Measurements from ENCODE around the gene VPS4B. TPM values are rescaled to one million over a fixed set of nuclear protein-coding genes. Genes with fewer than 3 reads are reported as not detected.

VPS4B gene
- total and polyA plus RNA-seq, 5 experiments from 2014 or later, result 41.0 to 74.8 (median 57.8) TPM

DNA sequence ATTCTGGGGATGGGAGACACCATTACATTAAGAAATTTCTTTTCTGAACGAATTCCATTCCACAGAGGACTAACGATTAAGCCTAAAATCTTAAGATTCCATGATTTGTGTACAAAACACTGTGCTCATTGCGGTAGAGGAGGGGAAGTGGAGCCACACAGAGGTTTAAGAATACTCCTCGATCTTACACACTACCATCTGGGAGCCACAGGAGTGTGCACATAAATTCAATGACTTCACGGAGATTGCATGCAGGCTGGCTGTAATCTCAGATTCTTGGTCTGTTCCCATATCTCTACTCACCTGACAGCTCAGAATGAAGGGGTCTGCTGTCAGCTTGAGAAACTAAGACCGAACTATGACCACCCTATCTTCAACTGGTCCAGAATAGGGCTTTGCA is 762 bp downstream of the VPS4B start:
- H3K36me3 Mint-ChIP-seq, result peaks cover 0 to 12% (median 2%) of the 10 kb centered on the region in 3 donors
- peak overlapping the region; percentile 96 to 99 (median 98) for H3K27ac Mint-ChIP-seq
- peaks cover 13 to 37% (median 32%) of the 10 kb centered on the region in 4 donors for H3K4me1 Mint-ChIP-seq
- peak overlapping the region; percentile 93 to 99 (median 96) for H3K4me3 Mint-ChIP-seq
- no peak for ATAC-seq
- peak in 2 of 10 donors; percentile 4 to 5 for DNase-seq
- POLR2A ChIA-PET, result interaction anchor here (0.6 to 2.7 kb wide), 8 partner anchors 12 to 706 kb away, joined by 3 to 11 read pairs (median 6); partner anchors contain the start of genes BCL2, KDSR and PHLPP1
- H3K27me3 Mint-ChIP-seq, result peaks cover 0 to 8% (median 0%) of the 10 kb centered on the region in 5 donors
- no peaks in the 10 kb centered on the region for H3K9me3 Mint-ChIP-seq

GRCh38 chr18:63412953-63413352 is 9.3 kb downstream of the VPS4B start:
- DNase-seq (no peak), ATAC-seq (no peak)
- Mint-ChIP-seq H3K27me3 (no peaks in the 10 kb centered on the region), H3K9me3 (no peaks in the 10 kb centered on the region), H3K36me3 (peaks cover 0 to 59% (median 14%) of the 10 kb centered on the region in 3 donors), H3K4me1 (peaks cover 12 to 47% (median 42%) of the 10 kb centered on the region in 4 donors), H3K4me3 (no peak overlapping the region), H3K27ac (peak overlapping the region in 3 of 10 donors; percentile 17 to 53 (median 23))
- POLR2A ChIA-PET, result interaction anchor here (0.7 kb wide), 2 partner anchors 26 to 55 kb away, joined by 4 to 8 read pairs; no protein-coding TSS in a partner anchor

DNA sequence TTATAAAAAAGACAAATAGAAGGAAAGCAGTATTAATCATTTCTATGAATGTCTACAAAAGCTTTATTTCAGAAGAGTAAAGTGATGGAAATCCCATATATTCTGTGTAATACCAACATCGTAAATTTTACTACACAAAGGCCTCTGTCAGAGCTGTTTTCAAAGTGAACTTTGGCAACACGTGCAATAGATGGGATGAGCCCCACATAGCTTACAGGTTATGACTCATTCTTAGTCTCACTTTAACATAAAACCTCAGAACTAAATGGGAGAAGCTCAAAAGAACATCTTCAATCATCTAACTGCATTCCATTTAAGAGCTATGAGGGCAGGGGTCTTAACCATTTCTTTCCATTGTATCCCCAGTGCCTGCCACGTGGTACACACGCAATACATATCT is 11.5 kb downstream of the VPS4B start:
- no peak overlapping the region for H3K4me3 Mint-ChIP-seq

GRCh38 chr18:63409301-63409700 is 13.0 kb downstream of the VPS4B start:
- H3K4me1 Mint-ChIP-seq, result peaks cover 12 to 39% (median 37%) of the 10 kb centered on the region in 4 donors
- POLR2A ChIA-PET, result interaction anchor here (0.8 to 1.2 kb wide), 2 partner anchors 13 to 43 kb away, joined by 3 to 6 read pairs; partner anchors contain the start of gene VPS4B
- H3K27me3 Mint-ChIP-seq, result no peaks in the 10 kb centered on the region
- no peak overlapping the region for H3K4me3 Mint-ChIP-seq
- peaks cover 0 to 78% (median 17%) of the 10 kb centered on the region in 3 donors for H3K36me3 Mint-ChIP-seq
- no peak for ATAC-seq
- H3K9me3 Mint-ChIP-seq, result no peaks in the 10 kb centered on the region
- H3K27ac Mint-ChIP-seq, result peak overlapping the region in 3 of 10 donors; percentile 31 to 52 (median 46)
- no peak for DNase-seq

More for the DNA sequence above, 11.5 kb downstream of the VPS4B start:
- POLR2A ChIA-PET, result no interaction called here
- peak overlapping the region in 4 of 10 donors; percentile 43 to 85 (median 62) for H3K27ac Mint-ChIP-seq
- no peaks in the 10 kb centered on the region for H3K27me3 Mint-ChIP-seq
- peaks cover 17 to 51% (median 45%) of the 10 kb centered on the region in 4 donors for H3K4me1 Mint-ChIP-seq
- ATAC-seq (no peak), DNase-seq (no peak)
- no peaks in the 10 kb centered on the region for H3K9me3 Mint-ChIP-seq
- H3K36me3 Mint-ChIP-seq, result peaks cover 0 to 80% (median 16%) of the 10 kb centered on the region in 3 donors

DNA sequence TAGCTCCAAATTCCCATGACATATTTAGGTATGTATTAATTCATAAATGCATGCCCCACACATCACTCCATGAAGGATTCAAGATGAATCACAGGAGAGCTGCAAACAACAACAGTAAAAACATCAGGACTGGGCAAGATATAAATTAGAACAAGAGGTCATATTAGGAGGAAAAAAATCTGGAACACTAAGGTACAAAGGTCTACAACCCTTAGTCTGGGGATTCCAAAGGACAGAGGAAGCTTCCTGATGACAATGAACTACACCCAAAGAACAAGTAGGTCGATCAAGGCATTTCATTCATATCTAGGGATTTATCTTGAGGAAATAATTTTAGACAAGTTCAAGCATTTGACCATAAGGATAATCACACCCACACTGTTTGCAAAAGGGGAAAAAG is 14.5 kb downstream of the VPS4B start:
- no peak for ATAC-seq
- no peak for DNase-seq
- no peak overlapping the region for H3K4me3 Mint-ChIP-seq
- H3K36me3 Mint-ChIP-seq, result peaks cover 5 to 81% (median 24%) of the 10 kb centered on the region in 3 donors
- H3K27me3 Mint-ChIP-seq, result no peaks in the 10 kb centered on the region
- H3K4me1 Mint-ChIP-seq, result peaks cover 9 to 30% (median 24%) of the 10 kb centered on the region in 4 donors
- peak overlapping the region in 2 of 10 donors; percentile 16 to 37 for H3K27ac Mint-ChIP-seq
- no peaks in the 10 kb centered on the region for H3K9me3 Mint-ChIP-seq
- POLR2A ChIA-PET, result no interaction called here

- Mint-ChIP-seq H3K4me1 (peaks cover 9 to 28% (median 22%) of the 10 kb centered on the region in 4 donors), H3K27ac (peak overlapping the region in 1 of 10 donors; percentile 36)
- POLR2A ChIA-PET, result no interaction called here
These were observed 16.3 kb downstream of the VPS4B start for GRCh38 chr18:63405986-63406385.

DNA sequence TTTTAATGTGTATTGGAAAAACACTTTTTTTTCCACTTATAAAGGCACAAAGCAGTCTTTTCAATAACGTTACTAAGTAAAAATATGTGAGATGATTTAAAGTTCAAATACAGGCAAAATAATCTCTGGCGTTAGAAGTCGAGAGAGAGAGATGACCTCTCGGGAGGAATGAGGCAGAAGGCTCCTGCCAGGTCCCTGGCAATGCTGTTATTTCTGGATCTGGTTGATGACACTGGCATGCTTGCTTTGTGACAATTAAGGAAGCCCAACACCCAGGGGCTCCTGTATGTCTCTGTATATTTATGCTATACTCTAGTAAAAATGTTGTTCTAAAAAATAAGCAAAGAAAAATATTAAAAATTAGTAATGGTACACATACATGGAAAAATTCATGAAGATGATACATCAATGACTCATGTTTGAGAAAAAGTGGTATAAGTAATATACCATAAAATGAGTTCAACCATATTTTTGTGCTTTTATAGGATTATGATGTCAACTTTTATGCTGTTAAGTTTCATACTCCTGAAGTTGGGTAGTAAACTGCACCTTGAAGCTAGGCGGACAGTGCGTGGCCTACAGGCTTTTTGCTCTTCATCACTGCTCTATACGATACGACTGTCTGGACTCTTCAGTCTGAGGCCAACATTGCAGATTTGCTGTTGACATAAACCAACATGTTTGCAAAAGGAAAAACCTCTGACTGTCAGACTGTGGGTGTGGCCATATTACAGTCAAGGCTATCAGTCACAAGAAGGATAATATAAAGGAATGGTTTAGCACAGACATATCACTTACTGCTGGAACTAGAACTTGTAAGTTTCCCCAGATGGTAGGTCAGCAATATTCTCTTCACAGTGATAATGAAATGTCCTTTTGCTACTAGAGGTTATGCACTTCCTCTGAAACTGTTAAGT is 19.8 kb downstream of the VPS4B start:
- DNase-seq, result no peak
- Mint-ChIP-seq H3K36me3 (peaks cover 6 to 92% (median 33%) of the 10 kb centered on the region in 3 donors), H3K27ac (no peak overlapping the region), H3K27me3 (no peaks in the 10 kb centered on the region), H3K9me3 (no peaks in the 10 kb centered on the region), H3K4me3 (no peak overlapping the region), H3K4me1 (peaks cover under 1 to 5% (median 3%) of the 10 kb centered on the region in 4 donors)
- POLR2A ChIA-PET, result no interaction called here
- no peak for ATAC-seq

More at GRCh38 chr18:63405986-63406385, 16.3 kb downstream of the VPS4B start:
- Mint-ChIP-seq H3K9me3 (no peaks in the 10 kb centered on the region), H3K36me3 (peaks cover 6 to 88% (median 28%) of the 10 kb centered on the region in 3 donors), H3K27me3 (no peaks in the 10 kb centered on the region), H3K4me3 (no peak overlapping the region)
- DNase-seq, result no peak
- ATAC-seq, result no peak

DNA sequence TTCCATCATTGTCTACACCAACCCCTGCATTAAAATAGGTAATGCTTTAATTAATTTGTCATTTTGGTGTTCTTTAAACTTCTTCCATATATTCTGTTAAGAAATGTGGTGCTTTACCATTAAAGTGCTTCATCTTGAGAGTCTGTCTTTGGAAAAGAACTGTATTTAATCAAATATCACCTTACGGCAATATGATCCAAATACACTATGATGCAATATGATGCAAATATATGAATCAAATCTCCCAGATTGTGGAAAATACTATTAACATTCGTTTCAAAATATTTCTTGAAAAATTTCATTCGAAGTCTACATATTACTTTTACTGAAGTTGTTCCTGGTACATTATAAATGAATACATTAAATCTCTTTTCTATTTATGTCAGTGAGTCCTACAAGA is 23.0 kb downstream of the VPS4B start:
- no peak for ATAC-seq
- H3K9me3 Mint-ChIP-seq, result no peaks in the 10 kb centered on the region
- no peak for DNase-seq
- H3K27me3 Mint-ChIP-seq, result no peaks in the 10 kb centered on the region
- POLR2A ChIA-PET, result no interaction called here
- no peak overlapping the region for H3K4me3 Mint-ChIP-seq
- peaks cover 0 to 5% (median 0%) of the 10 kb centered on the region in 4 donors for H3K4me1 Mint-ChIP-seq
- H3K27ac Mint-ChIP-seq, result peak overlapping the region in 1 of 10 donors; percentile 45
- peaks cover 6 to 97% (median 36%) of the 10 kb centered on the region in 3 donors for H3K36me3 Mint-ChIP-seq

- no peak for ATAC-seq
- no peaks in the 10 kb centered on the region for H3K9me3 Mint-ChIP-seq
- H3K27me3 Mint-ChIP-seq, result no peaks in the 10 kb centered on the region
- H3K4me1 Mint-ChIP-seq, result peaks cover 0 to 5% (median 0%) of the 10 kb centered on the region in 4 donors
- DNase-seq, result no peak
- H3K27ac Mint-ChIP-seq, result no peak overlapping the region
- peaks cover 0 to 91% (median 23%) of the 10 kb centered on the region in 3 donors for H3K36me3 Mint-ChIP-seq
- POLR2A ChIA-PET, result interaction anchor here (1.2 kb wide), 1 partner anchor 25 kb away, joined by 5 read pairs; the partner anchor contains the start of gene VPS4B
- no peak overlapping the region for H3K4me3 Mint-ChIP-seq
These were observed 24.9 kb downstream of the VPS4B start for GRCh38 chr18:63397349-63397748.

DNA sequence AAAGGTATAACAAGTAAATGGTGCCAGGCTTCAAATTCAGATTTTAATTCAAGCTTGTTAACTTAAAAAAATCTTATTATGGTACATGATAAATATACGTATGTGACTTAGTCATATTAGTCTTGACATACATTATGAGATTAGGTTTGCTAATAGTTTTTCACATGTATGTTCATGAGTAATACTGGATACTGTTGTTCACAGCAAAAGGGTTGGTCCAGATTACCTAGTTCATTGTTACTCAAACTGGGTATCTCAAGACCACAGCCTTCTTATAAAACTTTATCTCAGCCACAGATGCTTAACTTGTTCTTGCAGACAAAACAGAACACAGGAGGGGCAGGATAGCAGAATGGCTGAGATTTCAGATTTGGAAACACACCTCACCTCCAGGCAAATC is 26.8 kb downstream of the VPS4B start:
- H3K27me3 Mint-ChIP-seq, result no peaks in the 10 kb centered on the region
- H3K4me1 Mint-ChIP-seq, result peaks cover 0 to 4% (median 0%) of the 10 kb centered on the region in 4 donors
- H3K36me3 Mint-ChIP-seq, result peaks cover 0 to 91% (median 26%) of the 10 kb centered on the region in 3 donors
- DNase-seq (no peak), ATAC-seq (no peak)
- POLR2A ChIA-PET, result no interaction called here
- no peak overlapping the region for H3K27ac Mint-ChIP-seq
- H3K4me3 Mint-ChIP-seq, result no peak overlapping the region
- H3K9me3 Mint-ChIP-seq, result no peaks in the 10 kb centered on the region

- ATAC-seq, result no peak
- Mint-ChIP-seq H3K27ac (peak overlapping the region in 1 of 10 donors; percentile 56), H3K4me1 (no peaks in the 10 kb centered on the region), H3K9me3 (no peaks in the 10 kb centered on the region), H3K36me3 (peaks cover 0 to 89% (median 24%) of the 10 kb centered on the region in 3 donors), H3K27me3 (no peaks in the 10 kb centered on the region), H3K4me3 (no peak overlapping the region)
- no peak for DNase-seq
- POLR2A ChIA-PET, result no interaction called here
These were observed 27.3 kb downstream of the VPS4B start for GRCh38 chr18:63394954-63395353.

DNA sequence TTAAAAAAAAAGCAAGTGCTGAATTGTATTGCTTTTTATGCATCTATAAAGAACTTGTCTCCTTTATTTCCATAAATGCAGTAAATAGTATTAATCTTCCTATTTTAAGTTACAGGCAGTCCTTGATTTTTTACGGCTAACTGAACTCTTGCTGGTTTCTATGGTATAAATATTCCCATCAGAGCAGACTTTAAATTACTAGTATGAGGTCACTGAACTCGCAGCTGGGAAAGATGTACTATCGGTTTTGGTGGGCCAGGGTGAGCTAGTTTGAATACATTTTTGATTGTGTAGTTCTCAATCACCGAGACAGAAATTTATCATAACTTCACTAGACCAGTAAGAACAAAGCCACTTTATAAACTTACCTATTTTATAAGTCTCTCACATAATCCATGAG is 34.4 kb downstream of the VPS4B start:
- DNase-seq (no peak), ATAC-seq (no peak)
- peaks cover 10 to 45% (median 14%) of the 10 kb centered on the region in 3 donors for H3K36me3 Mint-ChIP-seq
- peaks cover 0 to 7% (median 0%) of the 10 kb centered on the region in 9 donors for H3K9me3 Mint-ChIP-seq
- POLR2A ChIA-PET, result no interaction called here
- H3K27ac Mint-ChIP-seq, result peak overlapping the region in 2 of 10 donors; percentile 4 to 43
- H3K4me3 Mint-ChIP-seq, result no peak overlapping the region
- H3K27me3 Mint-ChIP-seq, result no peaks in the 10 kb centered on the region
- no peaks in the 10 kb centered on the region for H3K4me1 Mint-ChIP-seq

- peaks cover 2 to 10% (median 10%) of the 10 kb centered on the region in 4 donors for H3K4me1 Mint-ChIP-seq
- DNase-seq (no peak), ATAC-seq (no peak)
- POLR2A ChIA-PET, result no interaction called here
- H3K9me3 Mint-ChIP-seq, result peaks cover 0 to 7% (median 0%) of the 10 kb centered on the region in 9 donors
- no peak overlapping the region for H3K27ac Mint-ChIP-seq
- no peaks in the 10 kb centered on the region for H3K27me3 Mint-ChIP-seq
- H3K4me3 Mint-ChIP-seq, result no peak overlapping the region
- peaks cover 8 to 20% (median 10%) of the 10 kb centered on the region in 3 donors for H3K36me3 Mint-ChIP-seq
These were observed 39.4 kb downstream of the VPS4B start for GRCh38 chr18:63382843-63383242.

Measured in naive thymus-derived CD8-positive, alpha-beta T cell (primary cell).